OCI-LY7 (cell line): ENCODE results near the gene SPATS2L. TPM values are rescaled to one million over a fixed set of nuclear protein-coding genes. Genes with fewer than 3 reads are reported as not detected.

ENCODE experiments used
- BruUV-seq: library from RNA; stranded (reverse); fragments of 400-500 nt; replicated peaks from 2 replicates; lab custom pipeline; 2021; lab: Mats Ljungman, UMichigan
- CTCF ChIA-PET: fragments of 300-600 bp; sonication (Branson Sonifier 250); formaldehyde crosslinking; loops from one replicate; lab custom pipeline; 2022; ENCODE audit warnings: antibody characterized with exemption; ENCODE audit not compliant: unreplicated experiment; lab: Charles Lee
- POLR2A ChIA-PET: fragments of 300-600 bp; sonication (Branson Sonifier 250); formaldehyde crosslinking; loops from one replicate; lab custom pipeline; 2022; ENCODE audit warnings: antibody characterized with exemption; lab: Charles Lee
- DNase-seq: peaks from one replicate; pipeline ENCODE4 v3.0.0-alpha.2; 2015; ENCODE audit warnings: low spot score
- H2AFZ ChIP-seq: fragments of 200-600 bp; sonication (generic), shearing (Covaris generic); 2 replicates; pipeline ENCODE4 v1.6.1; 2014; ENCODE audit warnings: mild to moderate bottlenecking, antibody characterized with exemption, low read length, moderate library complexity
- H3K27ac ChIP-seq: fragments of 200-600 bp; sonication (generic); 2 replicates; pipeline ENCODE4 v1.5.1; 2014; ENCODE audit warnings: mixed run types, low read depth, mild to moderate bottlenecking, moderate library complexity, low read length, inconsistent platforms; ENCODE audit not compliant: poor library complexity, severe bottlenecking
- H3K36me3 ChIP-seq: fragments of 200-600 bp; sonication (generic); 2 replicates; pipeline ENCODE4 v1.6.1; 2014; ENCODE audit warnings: mild to moderate bottlenecking, antibody characterized with exemption, low read length, moderate library complexity, mixed read lengths; ENCODE audit not compliant: insufficient read depth
- H3K4me1 ChIP-seq: fragments of 200-600 bp; sonication (generic); 2 replicates; pipeline ENCODE4 v1.5.1; 2014; ENCODE audit warnings: mild to moderate bottlenecking, low read length; ENCODE audit not compliant: insufficient read depth, poor library complexity, severe bottlenecking
- H3K4me2 ChIP-seq: fragments of 200-600 bp; sonication (generic); 2 replicates; pipeline ENCODE4 v1.6.1; 2014; ENCODE audit warnings: mild to moderate bottlenecking, low read length
- H3K4me3 ChIP-seq: fragments of 200-600 bp; sonication (generic); 2 replicates; pipeline ENCODE4 v1.5.1; 2014; ENCODE audit warnings: mild to moderate bottlenecking, low read depth, low read length; ENCODE audit not compliant: poor library complexity, severe bottlenecking
- H3K79me2 ChIP-seq: fragments of 200-600 bp; sonication (generic); 2 replicates; pipeline ENCODE4 v1.6.1; 2016; ENCODE audit warnings: low read depth, mild to moderate bottlenecking, low read length, moderate library complexity, mixed read lengths; ENCODE audit not compliant: insufficient read depth
- H3K9me2 ChIP-seq: fragments of 200-600 bp; sonication (generic); 2 replicates; pipeline ENCODE4 v1.6.1; 2016; ENCODE audit warnings: mild to moderate bottlenecking, low read length, mixed read lengths; ENCODE audit not compliant: insufficient read depth
- H3K9me3 ChIP-seq: fragments of 200-600 bp; sonication (generic); 2 replicates; pipeline ENCODE4 v1.6.1; 2014; ENCODE audit warnings: mild to moderate bottlenecking, mixed run types, low read length, mixed read lengths
- H4K20me1 ChIP-seq: fragments of 200-600 bp; sonication (generic); 2 replicates; pipeline ENCODE4 v1.6.1; 2014; ENCODE audit warnings: mild to moderate bottlenecking, antibody characterized with exemption, low read length, moderate library complexity, mixed read lengths; ENCODE audit not compliant: insufficient read depth
- CTCF ChIP-seq: fragments of 200-600 bp; sonication (generic); conservative IDR thresholded peaks from 2 replicates; pipeline ENCODE4 v1.5.1; 2014; ENCODE audit warnings: mild to moderate bottlenecking, antibody characterized with exemption, low read length, moderate library complexity, mixed read lengths
- EZH2phosphoT487 ChIP-seq: fragments of 200-600 bp; sonication (generic); IDR thresholded peaks from 2 replicates; pipeline ENCODE4 v1.6.1; 2018; ENCODE audit warnings: low read depth, borderline replicate concordance, mild to moderate bottlenecking, mixed run types, antibody characterized with exemption, low read length, moderate library complexity, mixed read lengths
- intact Hi-C: fragments of 100-400 bp; cut with micrococcal nuclease; formaldehyde crosslinking; loops from one replicate; pipeline ENCODE4 v1.10.0; 2022; ENCODE audit not compliant: unreplicated experiment
- total RNA-seq, 2 experiments: library from RNA; depleted of rRNA in 1 of 2; stranded (reverse); fragments of >200 nt in 1 of 2; shearing (Covaris generic) in 1 of 2; gene quantifications; 2 replicates each; pipeline ENCODE4 v1.2.3, GENCODE V29; 2014 to 2022

Gene SPATS2L
- total RNA-seq, 2 experiments from 2014 or later, result 3.1 to 5.2 TPM

DNA sequence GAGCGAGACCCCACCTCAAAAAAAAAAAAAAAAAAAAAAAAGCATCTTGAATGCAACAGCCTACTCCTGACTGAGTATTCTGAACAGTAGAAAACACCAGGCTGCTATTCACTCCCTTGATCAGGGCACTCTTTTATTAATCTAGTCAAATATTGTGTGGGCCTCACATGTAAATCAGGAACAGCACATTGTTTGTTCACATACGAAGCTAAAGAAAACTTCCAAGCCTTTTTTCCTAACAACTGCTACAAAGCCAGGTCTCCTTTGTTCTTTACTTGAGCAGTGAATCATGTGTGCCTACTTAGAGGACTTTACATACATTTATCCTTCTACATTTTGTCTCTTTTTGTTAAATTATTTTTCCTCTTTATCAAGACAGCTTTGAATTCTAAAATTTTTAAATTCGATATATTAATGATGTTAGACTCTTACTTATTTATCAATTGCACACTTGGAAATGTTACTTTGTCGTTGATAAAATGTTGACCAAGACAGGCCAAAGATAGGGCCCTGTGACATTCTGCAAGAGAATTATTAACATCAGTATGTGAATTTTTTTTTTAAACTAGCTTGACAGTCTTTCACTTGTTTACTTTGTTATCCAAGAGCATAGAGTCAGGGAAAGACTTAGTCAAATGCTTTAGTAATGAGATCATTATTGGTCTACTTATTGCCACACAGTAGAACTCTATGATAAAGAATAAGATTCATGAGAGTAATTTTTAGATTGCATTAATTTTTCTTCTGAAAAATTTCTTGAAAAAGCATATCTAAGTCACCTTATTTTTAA lies 13.2 kb downstream of the SPATS2L start:
- H3K9me3 ChIP-seq, result no peaks in the 10 kb centered on the region
- intact Hi-C loops, result no loop called here
- ChIA-PET POLR2A (interaction anchor here (0.6 to 0.7 kb wide), 3 partner anchors 49 to 341 kb away, joined by 3 to 5 read pairs (median 4); no protein-coding TSS in a partner anchor), CTCF (no interaction called here)
- TF ChIP-seq CTCF, result no peak
- H3K4me3 ChIP-seq, result no peak overlapping the region
- H3K79me2 ChIP-seq, result no peaks in the 10 kb centered on the region
- no peaks in the 10 kb centered on the region for H3K36me3 ChIP-seq
- no peak for DNase-seq
- no TSS peak for BruUV-seq
- no peak overlapping the region for H3K27ac ChIP-seq
- no peaks in the 10 kb centered on the region for H3K9me2 ChIP-seq
- H3K4me2 ChIP-seq, result no peak overlapping the region
- no peaks in the 10 kb centered on the region for H4K20me1 ChIP-seq
- H2AFZ ChIP-seq, result no peak overlapping the region
- H3K4me1 ChIP-seq, result no peaks in the 10 kb centered on the region

DNA sequence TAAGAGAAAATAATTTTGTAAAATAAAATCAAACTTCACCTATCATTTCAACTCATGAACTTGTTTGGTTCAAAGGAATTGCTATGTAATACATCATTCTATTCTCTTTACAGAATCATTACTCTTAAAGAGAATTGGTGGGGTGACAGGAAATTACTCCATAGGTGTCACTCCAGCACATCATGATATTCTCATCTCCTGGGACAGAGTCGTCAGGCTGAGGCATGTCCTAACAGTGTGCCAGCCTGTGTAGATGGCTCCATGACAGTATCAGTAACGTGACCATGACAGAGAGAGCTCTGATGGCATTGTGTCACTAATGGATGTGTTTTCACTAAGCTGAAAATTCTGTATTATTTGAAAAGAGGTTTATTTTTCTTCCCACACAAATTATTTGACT lies 13.9 kb downstream of the SPATS2L start:
- BruUV-seq, result no TSS peak
- Histone ChIP-seq H3K4me1 (no peaks in the 10 kb centered on the region), H3K36me3 (no peaks in the 10 kb centered on the region), H3K9me2 (no peaks in the 10 kb centered on the region), H3K4me3 (no peak overlapping the region), H3K9me3 (no peaks in the 10 kb centered on the region), H4K20me1 (no peaks in the 10 kb centered on the region), H3K27ac (no peak overlapping the region), H3K79me2 (no peaks in the 10 kb centered on the region), H2AFZ (no peak overlapping the region), H3K4me2 (no peak overlapping the region)
- TF ChIP-seq EZH2phosphoT487 (no peak), CTCF (no peak)
- CTCF ChIA-PET, result no interaction called here
- no peak for DNase-seq
- intact Hi-C loops, result no loop called here
- POLR2A ChIA-PET, result interaction anchor here (0.5 to 0.6 kb wide), 2 partner anchors 200 to 310 kb away, joined by 4 to 5 read pairs; no protein-coding TSS in a partner anchor

DNA sequence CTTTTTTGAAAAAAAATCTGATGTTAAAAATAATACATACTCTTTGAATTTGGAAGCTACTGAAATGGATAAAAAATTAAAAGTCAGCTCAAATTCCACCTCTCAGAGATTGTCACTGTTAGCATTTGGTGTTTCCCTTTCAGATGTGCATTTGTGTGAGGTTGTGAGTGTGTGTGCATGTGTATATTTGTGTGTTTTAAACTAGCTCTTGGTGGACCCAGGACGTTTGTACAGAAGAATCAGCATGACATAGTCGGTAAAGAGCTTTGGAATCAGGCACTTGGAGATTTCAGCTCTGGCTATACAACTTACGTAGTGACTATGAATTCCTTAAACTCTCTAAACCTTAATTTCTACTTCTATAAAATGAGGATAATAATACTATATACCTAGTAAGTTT lies 14.5 kb downstream of the SPATS2L start:
- no peaks in the 10 kb centered on the region for H3K9me2 ChIP-seq
- DNase-seq, result no peak
- H3K27ac ChIP-seq, result no peak overlapping the region
- H3K4me2 ChIP-seq, result no peak overlapping the region
- no peak overlapping the region for H2AFZ ChIP-seq
- H3K36me3 ChIP-seq, result no peaks in the 10 kb centered on the region
- H3K4me1 ChIP-seq, result no peaks in the 10 kb centered on the region
- no peaks in the 10 kb centered on the region for H3K79me2 ChIP-seq
- no peaks in the 10 kb centered on the region for H4K20me1 ChIP-seq
- ChIA-PET CTCF (no interaction called here), POLR2A (interaction anchor here (0.5 to 0.6 kb wide), 2 partner anchors 200 to 309 kb away, joined by 4 to 5 read pairs; no protein-coding TSS in a partner anchor)
- H3K9me3 ChIP-seq, result no peaks in the 10 kb centered on the region
- intact Hi-C loops, result no loop called here
- TF ChIP-seq EZH2phosphoT487 (no peak), CTCF (no peak)
- BruUV-seq, result no TSS peak
- H3K4me3 ChIP-seq, result no peak overlapping the region
